Measurements from ENCODE around the gene TOMM5. TPM values are rescaled to one million over a fixed set of nuclear protein-coding genes. Genes with fewer than 3 reads are reported as not detected.

TOMM5 gene
- total RNA-seq, 6 donors from 2014 or later, result 35.4 to 83.5 (median 54.2) TPM

- Histone ChIP-seq H3K27me3 (no peaks in the 10 kb centered on the region), H3K9me3 (no peaks in the 10 kb centered on the region), H3K36me3 (peaks cover 0 to 31% (median 19%) of the 10 kb centered on the region in 4 donors), H3K4me3 (no peak overlapping the region), H3K27ac (no peak overlapping the region), H3K4me1 (no peaks in the 10 kb centered on the region)
- TF ChIP-seq POLR2AphosphoS5 (IDR thresholded peaks at IDR 0.05) (no peak), POLR2A (IDR thresholded peaks at IDR 0.05) (no peak), EP300 (IDR thresholded peaks at IDR 0.05) (no peak)
- TF ChIP-seq, protein P1, sequence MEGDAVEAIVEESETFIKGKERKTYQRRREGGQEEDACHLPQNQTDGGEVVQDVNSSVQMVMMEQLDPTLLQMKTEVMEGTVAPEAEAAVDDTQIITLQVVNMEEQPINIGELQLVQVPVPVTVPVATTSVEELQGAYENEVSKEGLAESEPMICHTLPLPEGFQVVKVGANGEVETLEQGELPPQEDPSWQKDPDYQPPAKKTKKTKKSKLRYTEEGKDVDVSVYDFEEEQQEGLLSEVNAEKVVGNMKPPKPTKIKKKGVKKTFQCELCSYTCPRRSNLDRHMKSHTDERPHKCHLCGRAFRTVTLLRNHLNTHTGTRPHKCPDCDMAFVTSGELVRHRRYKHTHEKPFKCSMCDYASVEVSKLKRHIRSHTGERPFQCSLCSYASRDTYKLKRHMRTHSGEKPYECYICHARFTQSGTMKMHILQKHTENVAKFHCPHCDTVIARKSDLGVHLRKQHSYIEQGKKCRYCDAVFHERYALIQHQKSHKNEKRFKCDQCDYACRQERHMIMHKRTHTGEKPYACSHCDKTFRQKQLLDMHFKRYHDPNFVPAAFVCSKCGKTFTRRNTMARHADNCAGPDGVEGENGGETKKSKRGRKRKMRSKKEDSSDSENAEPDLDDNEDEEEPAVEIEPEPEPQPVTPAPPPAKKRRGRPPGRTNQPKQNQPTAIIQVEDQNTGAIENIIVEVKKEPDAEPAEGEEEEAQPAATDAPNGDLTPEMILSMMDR (IDR thresholded peaks at IDR 0.05), result no peak
- DNase-seq (no peak), ATAC-seq (ENCODE audit: low FRiP score in 2 of 2) (no peak)
These were observed 52.8 kb downstream of the TOMM5 start for GRCh38 chr9:37539634-37540033.

Other genes starting within 250 kb of the TOMM5 start
- 10 to 100 TPM; 68.2 to 97.6 (median 81.3) TPM for gene GRHPR, start 169.9 kb downstream of the TOMM5 start, total RNA-seq
- 10 to 100 TPM in 3 of 6 donors, 1 to 10 TPM in 3; 7.9 to 15.0 (median 10.0) TPM for gene ZBTB5, start 127.1 kb downstream of the TOMM5 start, total RNA-seq
- gene POLR1E, start 106.6 kb downstream of the TOMM5 start, total RNA-seq, result 10 to 100 TPM in 5 of 6 donors, 1 to 10 TPM in 1; 10.0 to 16.9 (median 14.5) TPM
- gene FBXO10, start 16.2 kb downstream of the TOMM5 start, total RNA-seq, result 10 to 100 TPM in 2 of 6 donors, 1 to 10 TPM in 4; 7.9 to 13.4 (median 8.7) TPM
- gene FRMPD1, start 58.4 kb upstream of the TOMM5 start, total RNA-seq, result under 1 TPM in 5 of 6 donors, not detected in 1; under 0.01 to 0.39 (median 0.17) TPM
- gene TRMT10B, start 161.2 kb upstream of the TOMM5 start, total RNA-seq, result 10 to 100 TPM in 2 of 6 donors, 1 to 10 TPM in 4; 3.8 to 18.9 (median 8.3) TPM
- 10 to 100 TPM in 5 of 6 donors, 1 to 10 TPM in 1; 8.0 to 49.8 (median 35.1) TPM for gene EXOSC3, start 192.5 kb upstream of the TOMM5 start, total RNA-seq
- 10 to 100 TPM; 19.0 to 42.7 (median 25.1) TPM for gene DCAF10, start 208.2 kb upstream of the TOMM5 start, total RNA-seq

Measured in upper lobe of left lung (tissue), 6 donors.